NCI-H748 (cell line): ENCODE results near the gene KRTAP5-1.
A peak's percentile ranks its signal among the peaks of the same experiment; 100 is the strongest.
"Not testable (repeated sequence)": the region's sequence is repeated elsewhere in the genome, so short reads cannot be mapped to it uniquely, and the experiment has no call there.

Source experiments
- DNase-seq: peaks from one replicate; lab custom pipeline; 2025; ENCODE audit not compliant: unreplicated experiment; lab: John Stamatoyannopoulos, UW

The KRTAP5-1 gene

DNA sequence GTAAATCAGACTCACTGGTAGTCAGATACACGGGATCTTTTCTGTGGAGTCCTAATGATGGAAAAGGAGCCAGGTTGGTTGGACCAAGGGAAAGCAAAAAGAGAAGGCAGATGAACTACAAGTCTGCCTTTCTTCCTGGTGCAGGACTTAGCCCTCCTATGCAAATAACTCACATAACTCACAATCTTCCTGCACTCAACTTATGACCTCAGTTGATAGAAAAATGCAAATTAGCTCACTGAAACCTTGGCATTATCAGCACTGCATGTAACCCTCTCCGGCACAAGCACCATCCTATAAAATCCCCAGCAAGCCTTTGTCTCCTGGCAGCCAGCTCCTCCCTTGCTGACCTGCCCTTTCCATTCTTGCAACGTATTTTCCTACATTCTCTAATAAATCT lies 16.6 kb upstream of the KRTAP5-1 start:
- peak; percentile 31 for DNase-seq

DNA sequence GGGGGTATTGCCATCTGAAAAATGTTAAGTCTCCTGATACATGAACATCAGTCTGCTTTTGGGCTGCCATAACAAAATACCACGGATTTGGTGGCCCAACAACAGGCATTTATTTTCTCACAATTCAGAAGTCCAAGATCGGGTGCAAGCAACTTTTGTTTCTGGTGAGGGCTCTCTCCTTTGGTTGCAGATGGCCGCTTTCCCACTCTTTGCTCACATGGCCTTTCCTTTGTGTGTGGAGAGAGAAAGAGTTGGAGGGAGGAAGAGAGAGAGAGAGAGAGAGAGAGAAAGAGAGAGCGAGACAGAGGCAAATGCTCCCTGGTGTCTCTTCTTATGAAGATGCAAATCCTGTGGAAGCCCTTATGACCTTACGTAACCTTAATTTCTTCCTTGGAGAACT lies 15.5 kb upstream of the KRTAP5-1 start:
- DNase-seq = no peak

DNA sequence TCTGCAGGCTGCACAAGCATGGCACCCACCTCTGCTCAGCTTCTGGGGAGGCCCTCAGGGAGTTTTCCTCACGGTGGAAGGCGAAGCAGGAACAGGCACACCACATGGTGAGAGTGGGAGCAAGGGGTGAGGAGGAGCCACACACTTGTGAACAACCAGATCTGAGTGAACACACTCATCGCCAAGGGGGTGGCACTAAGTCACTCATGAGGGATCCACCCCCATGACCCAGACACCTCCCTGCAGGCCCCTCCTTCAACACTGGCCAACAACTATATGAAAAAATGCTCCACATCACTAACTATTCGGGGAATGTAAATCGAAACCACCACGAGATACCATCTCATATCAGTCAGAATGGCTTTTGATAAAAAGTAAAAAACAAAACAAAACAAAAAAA lies 13.7 kb upstream of the KRTAP5-1 start:
- DNase-seq = no peak

DNA sequence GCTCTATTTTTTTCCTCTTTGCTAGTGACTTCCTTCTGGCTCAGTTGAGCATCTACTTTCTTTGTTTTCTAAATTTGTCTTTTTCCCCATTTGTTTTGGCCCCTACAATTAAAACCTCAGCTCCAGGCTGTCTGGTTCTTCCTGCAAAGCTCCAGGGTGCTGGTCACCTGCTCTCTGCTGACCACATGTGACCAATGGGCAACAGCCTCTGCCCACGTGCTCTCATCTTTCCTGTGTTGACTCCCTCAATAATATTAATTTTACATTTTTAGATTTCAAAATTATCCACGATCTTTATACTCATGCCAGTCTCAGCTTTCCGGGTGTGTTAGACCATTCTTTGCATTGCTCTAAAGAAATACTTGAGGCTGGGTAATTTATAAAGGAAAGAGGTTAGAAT lies 13.3 kb upstream of the KRTAP5-1 start:
- not testable (repeated sequence) for DNase-seq

DNA sequence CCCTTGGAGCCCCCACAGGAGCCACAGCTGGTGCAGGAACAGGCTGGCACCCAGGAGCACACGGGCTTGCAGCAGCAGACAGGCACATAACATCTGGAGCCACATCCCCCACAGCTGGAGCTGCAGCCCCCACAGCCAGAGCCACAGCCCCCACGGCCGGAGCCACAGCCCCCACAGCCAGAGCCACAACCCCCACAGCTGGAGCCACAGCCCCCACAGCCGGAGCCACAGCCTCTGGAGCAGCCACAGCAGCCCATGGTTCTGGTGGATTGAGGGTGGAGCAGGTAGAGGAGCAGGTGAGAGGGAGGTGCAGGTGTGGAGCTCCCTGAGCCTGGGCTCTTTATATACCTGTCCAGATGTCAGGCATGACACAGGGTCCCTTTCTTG lies 12.9 kb upstream of the KRTAP5-1 start, which contains the start of gene KRTAP5-2:
TSS of gene KRTAP5-2 (minus strand) at position 301 of the 387 bp plus-strand sequence. CDS start at position 257, 44 bp downstream.
- DNase-seq = no peak

DNA sequence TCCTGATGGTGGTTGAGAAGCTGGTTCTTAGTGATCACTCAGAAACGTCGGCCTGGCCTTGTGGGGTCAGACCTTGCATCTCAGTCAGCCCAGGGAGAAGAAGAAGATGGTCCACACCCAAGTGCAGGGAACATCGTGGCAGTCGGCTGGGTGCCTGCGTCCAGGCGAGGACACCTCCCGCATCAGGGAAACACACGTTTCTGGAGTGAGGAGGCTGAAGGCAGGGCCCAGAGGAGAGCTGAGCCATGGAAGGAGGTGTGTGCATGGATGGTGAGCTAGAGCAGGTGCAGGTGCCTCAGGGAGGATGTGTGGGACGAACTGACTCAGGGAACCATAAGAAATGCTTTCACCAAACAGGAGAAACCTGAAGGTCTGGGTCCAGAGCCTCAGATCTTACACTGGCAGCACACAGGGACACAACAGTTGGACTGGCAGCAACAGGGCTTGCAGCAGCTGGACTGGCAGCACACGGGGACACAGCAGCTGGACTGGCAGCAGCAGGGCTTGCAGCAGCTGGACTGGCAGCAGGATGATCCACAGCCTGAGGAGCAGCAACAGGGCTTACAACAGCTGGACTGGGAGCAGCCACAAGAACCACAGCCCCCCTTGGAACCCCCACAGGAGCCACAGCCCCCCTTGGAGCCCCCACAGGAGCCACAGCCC lies 12.4 kb upstream of the KRTAP5-1 start:
- DNase-seq = no peak

DNA sequence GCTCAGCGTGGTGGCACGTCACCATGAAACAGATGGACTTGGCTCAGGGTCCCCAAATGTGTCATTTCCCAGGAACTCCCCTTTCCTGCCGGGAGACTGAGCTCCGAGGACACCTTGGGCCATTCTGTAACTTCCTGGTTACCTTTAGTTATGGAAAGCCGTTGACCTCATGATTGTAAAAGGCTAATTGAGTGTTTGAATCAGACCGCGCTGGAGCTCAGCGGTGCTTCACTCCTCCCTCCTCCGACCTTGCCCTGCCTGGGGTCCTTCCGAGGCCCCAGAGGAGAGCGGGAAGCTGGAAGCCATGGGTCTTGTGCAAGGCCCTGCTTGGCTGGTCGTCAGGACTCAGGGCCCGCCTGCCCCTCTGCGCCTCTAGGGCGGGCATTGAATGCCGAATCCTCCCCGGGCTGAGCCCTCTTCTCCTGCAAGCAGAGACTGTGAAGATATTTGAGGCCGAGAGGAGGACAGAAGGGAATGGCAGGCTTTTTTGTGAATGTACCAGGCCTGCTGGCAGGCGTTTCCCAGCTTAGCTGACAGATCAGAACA lies 11.6 kb upstream of the KRTAP5-1 start:
- DNase-seq = peak; percentile 65

DNA sequence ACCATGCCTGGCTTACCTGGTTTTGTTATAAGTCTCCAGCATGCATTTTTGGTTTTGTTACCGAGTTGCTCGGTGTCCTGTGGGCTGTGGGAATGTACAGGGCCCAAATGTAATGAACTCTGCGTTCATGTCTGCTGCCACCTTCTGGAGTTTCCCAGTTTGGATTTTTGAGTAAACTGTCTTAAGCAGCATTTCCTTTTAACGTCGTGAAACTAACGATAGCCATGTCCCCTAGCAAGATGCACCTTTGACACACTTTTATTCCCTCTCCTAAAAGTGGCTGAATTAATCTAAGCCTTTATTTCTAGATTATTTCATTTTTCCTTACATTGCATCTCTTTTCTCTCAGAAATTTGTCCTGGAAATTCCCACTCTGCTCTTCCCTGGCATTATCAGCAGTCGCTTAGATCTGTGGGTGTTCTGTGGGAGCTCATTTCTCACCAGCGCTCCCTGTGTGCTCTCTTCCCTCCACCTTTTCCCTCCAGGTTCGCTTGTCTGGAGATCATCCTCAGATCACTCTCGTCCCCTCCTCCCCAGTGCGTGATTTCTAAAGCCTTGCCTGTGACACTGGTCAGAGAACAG lies 11.0 kb upstream of the KRTAP5-1 start:
- DNase-seq = peak; percentile 19

DNA sequence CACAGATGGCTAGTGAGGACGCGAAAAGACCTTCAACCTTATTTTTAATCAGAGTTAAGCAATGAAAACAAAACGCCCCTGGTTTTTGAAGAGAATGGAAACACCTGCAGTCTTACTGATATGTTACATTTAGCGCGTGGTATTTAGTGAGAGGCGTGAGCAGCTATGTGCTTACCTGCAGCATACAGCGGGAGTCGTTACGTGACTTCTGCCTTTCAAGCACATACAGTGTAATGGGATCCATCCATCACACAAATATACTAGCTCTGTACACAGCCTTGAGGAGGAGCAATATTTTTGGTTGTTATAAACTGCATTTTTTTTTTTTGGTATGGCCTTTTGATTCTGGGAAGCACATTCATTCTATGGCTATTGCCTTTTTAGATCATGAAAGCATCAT lies 7.5 kb upstream of the KRTAP5-1 start:
- peak; percentile 87 for DNase-seq

DNA sequence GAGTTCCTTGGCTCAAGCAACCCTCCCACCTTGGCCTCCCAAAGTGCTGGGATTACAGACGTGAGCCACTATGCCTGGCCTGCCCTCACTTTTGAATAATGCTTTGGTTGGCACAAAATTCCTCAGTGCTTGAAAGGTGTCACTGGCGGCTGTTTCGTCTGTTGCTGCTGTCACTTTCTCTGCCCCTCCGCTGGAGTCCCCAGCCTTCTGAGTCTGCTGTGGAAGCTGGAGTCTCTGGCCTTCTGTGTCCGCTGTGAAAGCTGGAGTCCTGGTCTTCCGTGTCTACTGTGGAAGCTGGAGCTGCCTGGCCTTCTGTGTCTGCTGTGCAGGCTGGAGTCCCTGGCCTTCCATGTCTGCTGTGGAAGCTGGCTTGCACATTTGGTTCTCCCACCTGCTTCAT lies 4.9 kb upstream of the KRTAP5-1 start:
- DNase-seq = no peak

DNA sequence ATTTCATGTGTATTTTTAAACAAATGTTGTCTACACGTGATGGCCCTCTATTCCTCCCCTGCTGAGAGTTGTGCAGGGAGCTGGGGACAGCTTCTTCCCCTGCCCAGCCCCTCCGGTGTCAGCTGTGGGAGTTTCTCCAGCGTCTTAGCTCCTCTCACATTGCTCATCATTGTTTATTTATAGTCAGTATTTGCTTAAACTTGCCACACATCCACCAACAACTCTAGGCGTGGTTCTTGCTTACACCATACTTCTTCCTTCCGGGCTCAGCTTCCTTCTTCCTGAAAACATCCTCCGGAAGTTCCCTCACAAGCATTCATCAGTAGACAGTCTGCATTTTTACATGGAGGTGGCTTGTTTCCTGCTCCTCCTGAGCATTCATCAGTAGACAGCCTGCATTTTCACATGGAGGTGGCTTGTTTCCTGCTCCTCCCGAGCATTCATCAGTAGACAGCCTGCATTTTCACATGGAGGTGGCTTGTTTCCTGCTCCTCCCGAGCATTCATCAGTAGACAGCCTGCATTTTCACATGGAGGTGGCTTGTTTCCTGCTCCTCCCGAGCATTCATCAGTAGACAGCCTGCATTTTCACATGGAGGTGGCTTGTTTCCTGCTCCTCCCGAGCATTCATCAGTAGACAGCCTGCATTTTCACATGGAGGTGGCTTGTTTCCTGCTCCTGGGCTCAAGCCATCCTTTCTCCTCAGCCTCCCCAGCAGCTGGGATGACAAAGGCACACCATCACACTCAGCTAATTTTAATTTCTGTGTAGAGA lies 4.3 kb upstream of the KRTAP5-1 start:
- DNase-seq = not testable (repeated sequence)

DNA sequence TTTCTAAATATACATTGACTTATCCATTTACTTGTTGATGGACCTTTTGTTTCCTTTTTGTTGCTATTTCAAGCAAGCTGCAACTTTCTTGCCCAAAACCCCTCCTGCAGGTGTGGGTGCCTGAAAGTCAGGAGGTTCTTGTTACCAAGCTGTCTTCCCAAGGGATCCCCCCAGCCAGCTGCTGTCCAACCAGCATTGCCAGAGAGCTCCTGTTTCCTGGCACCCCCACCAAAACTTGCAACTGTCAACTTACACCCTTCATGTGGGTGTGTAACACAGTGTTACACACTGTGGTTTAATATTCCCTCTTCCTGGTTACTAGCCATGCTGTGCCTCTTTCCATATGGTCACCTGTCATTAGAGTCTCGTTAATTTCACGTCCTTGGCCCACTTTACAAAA lies 1.6 kb upstream of the KRTAP5-1 start:
- no peak for DNase-seq

DNA sequence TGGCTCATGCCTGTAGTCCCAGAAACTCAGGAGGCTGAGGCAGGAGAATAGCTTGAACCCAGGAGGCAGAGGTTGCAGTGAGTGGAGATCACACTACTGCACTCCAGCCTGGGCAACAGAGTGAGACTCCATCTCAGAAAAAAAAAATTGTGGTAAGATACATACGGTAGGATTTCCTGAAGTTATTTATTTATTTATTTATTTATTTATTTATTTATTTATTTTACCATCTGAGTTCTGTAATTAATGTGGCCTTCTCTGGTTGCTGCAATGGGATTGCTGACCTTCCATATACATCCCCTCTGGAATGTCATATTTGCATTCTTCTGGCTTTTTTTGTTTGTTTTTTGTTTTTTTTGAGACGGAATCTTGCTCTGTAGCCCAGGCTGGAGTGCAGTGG lies 2.2 kb downstream of the KRTAP5-1 start:
- not testable (repeated sequence) for DNase-seq

DNA sequence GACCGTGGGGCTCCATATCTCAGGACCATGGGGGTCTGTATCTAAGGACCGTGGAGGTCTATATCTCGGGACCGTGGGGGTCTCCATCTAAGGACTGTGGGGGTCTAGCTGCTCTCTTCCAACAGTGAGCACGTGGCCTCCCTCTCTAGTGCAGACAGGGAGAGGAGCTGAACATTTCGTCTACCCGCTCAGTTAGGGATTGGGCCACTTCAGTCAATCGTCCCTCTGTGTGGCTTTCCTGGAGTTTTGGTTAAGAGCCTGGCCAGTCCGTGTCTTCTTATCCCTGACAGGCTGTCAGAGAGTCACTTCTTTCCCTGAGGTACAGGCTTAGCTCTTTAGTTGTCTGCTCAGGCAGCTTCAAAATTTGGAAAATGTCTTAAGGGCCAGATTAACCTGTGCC lies 3.1 kb downstream of the KRTAP5-1 start:
- no peak for DNase-seq

DNA sequence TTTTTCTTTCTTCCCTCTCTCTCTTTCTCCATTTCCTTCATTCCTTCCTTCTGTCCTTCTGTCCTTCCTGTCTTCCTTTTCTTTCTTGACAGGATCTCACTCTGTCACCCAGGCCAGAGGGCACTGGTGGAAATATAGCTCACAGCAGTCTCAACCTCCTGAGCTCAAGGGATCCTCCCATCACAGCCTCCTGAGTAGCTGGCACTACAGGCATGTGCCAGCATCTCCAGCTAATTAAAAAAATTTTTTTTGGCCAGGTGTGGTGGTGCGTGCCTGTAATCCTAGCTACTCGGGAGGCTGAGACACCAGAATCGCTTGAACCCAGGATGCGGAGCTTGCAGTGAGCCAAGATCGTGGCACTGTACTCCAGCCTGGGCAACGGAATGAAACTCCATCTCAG lies 8.3 kb downstream of the KRTAP5-1 start:
- no peak for DNase-seq

DNA sequence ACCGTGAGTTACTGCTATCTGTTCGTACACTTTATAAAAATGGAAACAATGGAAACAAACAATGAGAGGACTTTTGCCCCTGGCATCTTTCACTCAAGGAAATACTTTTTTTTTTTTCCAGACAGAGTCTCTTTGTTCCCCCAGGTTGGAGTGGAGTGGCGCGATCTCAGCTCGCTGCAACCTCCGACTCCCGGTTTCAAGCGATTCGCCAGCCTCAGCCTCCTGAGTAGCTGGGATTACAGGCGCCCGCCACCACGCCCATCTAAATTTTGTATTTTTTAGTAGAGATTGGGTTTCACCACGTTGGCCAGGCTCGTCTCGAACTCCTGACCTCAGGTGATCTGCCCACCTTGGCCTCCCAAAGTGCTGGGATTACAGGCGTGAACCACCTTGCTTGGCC lies 9.3 kb downstream of the KRTAP5-1 start:
- not testable (repeated sequence) for DNase-seq

DNA sequence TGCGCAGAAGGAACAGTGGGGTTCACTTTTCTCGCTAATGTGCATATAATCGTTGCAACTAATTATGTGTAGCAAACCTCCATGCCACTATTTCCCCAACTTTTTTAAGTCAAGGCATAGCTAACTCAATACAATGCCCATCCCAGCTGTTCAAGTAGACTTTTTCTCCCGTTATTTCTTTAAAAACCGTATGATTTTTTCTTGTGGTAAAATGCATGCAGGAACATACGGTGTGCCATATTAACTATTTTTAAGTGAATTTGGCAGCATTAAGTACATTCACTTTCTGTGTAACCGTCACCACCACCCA lies 10.2 kb downstream of the KRTAP5-1 start:
- DNase-seq = no peak

DNA sequence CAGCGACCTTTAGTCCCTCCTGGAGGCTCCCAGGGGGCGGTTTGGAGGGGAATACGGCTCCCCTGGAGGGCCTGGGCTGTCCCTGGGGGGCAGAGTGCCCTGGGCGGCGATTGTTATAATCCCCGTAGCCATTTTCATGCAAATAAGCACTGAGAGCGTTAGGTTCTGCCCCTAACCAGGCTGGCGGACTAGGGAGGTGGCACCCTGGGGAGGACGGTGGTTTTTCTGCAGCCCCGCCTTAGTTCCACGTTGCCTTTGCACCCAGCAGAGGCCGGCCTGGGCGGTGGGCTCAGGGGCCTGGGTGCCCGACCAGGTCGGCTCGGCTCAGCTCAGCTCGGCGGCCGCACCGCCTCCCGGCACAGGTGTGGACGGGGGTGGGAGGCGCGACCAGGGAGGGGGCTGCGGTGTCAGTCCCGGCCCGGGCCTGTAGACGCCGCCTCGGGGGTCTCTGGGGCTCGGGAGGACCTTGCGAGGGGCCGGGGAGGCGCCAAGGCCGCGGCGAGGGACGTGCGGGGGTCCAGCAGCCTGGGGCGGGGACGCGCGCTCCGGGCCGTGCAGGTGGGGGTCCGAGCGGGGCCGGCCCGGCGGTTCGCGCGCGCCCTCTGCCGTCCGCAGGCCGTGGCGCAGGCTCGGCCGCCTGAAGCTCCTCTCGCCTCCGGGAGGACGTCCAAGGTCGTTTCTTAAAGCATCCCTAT lies 10.7 kb downstream of the KRTAP5-1 start:
- DNase-seq = peak; percentile 78

DNA sequence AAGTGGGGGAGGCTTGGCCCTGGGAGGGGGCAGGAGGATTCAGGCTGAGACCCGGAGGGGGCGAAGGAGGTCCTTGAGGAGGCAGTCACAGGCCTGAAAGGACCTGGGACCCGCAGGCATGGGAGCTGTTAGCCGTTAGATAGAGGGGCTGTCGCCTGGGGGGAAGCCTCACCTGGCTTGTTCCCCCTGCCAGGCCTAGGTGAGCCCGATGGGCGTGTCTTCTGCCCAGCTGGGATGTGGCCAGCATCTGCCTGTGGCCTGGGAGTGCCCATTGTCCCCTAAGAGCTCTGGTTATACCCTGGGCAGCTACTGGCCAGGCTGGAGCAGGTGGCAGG lies 11.2 kb downstream of the KRTAP5-1 start:
- peak; percentile 94 for DNase-seq

DNA sequence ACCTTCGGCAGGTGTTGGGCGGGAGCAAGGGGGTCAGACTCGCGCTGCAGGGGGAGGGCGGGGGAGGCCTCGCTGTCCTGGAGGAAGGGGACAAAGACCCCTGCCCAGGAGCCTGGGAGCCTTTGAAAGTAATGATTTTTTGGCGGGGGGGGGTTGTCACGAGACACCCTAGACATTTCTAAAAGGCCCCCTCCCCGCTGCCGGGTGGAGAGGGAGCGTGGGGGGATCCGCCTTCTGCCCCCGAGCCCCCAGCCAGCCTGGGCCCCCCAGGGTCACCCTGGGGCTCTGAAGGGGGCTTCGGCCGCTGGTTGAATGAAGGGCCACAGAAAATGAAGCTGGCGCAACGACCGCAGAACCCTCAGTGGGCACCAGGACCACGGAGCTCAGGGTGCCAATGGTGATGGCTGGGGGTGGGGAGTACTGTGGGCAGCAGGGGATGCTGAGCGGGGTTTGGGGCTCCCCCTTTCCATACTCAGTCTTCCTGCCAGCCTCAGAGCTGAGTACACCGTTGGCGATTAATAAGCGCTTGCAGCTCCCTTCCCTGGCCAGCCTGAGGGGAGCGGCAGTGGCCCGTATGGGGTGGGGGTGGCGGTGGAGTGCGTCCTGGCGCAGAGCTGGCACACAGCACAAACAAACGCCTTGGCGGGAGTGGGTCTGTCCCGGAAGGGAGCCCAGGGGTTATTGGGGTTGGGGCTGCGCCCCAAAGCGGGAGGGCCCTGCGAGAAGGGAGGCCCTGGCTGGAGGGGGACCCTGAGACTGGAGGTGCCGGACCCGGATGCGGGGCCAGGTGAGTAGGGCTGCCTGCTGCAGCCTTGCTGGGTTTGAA lies 11.8 kb downstream of the KRTAP5-1 start:
- peak; percentile 73 for DNase-seq
